Glomerular endothelial cell (primary cell): ENCODE results near the gene KCNC1. TPM values are rescaled to one million over a fixed set of nuclear protein-coding genes. Genes with fewer than 3 reads are reported as not detected.

Source experiments
- DNase-seq: peaks from one replicate; pipeline ENCODE4 v3.0.0-alpha.2; 2011; ENCODE audit warnings: low read depth, low spot score; ENCODE audit errors: extremely low read depth
- total RNA-seq: library from RNA; depleted of rRNA; stranded (reverse); fragments of >200 nt; gene quantifications from 2 replicates; pipeline ENCODE4 v1.2.3, GENCODE V29; 2015

The KCNC1 gene
- total RNA-seq, 1 donor from 2014 or later = not detected

GRCh38 chr11:17736579-17736893, 2.0 kb downstream of the KCNC1 start:
- DNase-seq = no peak

- DNase-seq = no peak
Observed at GRCh38 chr11:17736930-17737817, 2.6 kb downstream of the KCNC1 start.

GRCh38 chr11:17738151-17738973, 3.8 kb downstream of the KCNC1 start:
- DNase-seq = no peak

GRCh38 chr11:17739945-17740338, 5.4 kb downstream of the KCNC1 start:
- no peak for DNase-seq

- no peak for DNase-seq
Observed at GRCh38 chr11:17740649-17741235, 6.2 kb downstream of the KCNC1 start.

GRCh38 chr11:17741487-17741886, 6.9 kb downstream of the KCNC1 start:
- no peak for DNase-seq

- no peak for DNase-seq
Observed at GRCh38 chr11:17742019-17742418, 7.4 kb downstream of the KCNC1 start.

- no peak for DNase-seq
Observed at GRCh38 chr11:17743026-17743807, 8.6 kb downstream of the KCNC1 start.

- DNase-seq = no peak
Observed at GRCh38 chr11:17743808-17744119, 9.2 kb downstream of the KCNC1 start.

- no peak for DNase-seq
Observed at GRCh38 chr11:17744151-17744940, 9.8 kb downstream of the KCNC1 start.

GRCh38 chr11:17745023-17745772, 10.6 kb downstream of the KCNC1 start:
- no peak for DNase-seq

- DNase-seq = no peak
Observed at GRCh38 chr11:17746096-17746495, 11.5 kb downstream of the KCNC1 start.

- no peak for DNase-seq
Observed at GRCh38 chr11:17747131-17747955, 12.8 kb downstream of the KCNC1 start.

- no peak for DNase-seq
Observed at GRCh38 chr11:17748044-17748443, 13.5 kb downstream of the KCNC1 start.

GRCh38 chr11:17748761-17749721, 14.5 kb downstream of the KCNC1 start:
- DNase-seq = no peak

- DNase-seq = no peak
Observed at GRCh38 chr11:17750013-17750800, 15.6 kb downstream of the KCNC1 start.

GRCh38 chr11:17750801-17751165, 16.2 kb downstream of the KCNC1 start:
- no peak for DNase-seq
